NCI-H146 treated with DMSO at 0.1 percent for 48 hours (cell line): Measurements from ENCODE around the gene TULP3.

Experiments used
- DNase-seq: peaks from one replicate; lab custom pipeline; 2025; ENCODE audit not compliant: unreplicated experiment; lab: John Stamatoyannopoulos, UW

The TULP3 gene

DNA sequence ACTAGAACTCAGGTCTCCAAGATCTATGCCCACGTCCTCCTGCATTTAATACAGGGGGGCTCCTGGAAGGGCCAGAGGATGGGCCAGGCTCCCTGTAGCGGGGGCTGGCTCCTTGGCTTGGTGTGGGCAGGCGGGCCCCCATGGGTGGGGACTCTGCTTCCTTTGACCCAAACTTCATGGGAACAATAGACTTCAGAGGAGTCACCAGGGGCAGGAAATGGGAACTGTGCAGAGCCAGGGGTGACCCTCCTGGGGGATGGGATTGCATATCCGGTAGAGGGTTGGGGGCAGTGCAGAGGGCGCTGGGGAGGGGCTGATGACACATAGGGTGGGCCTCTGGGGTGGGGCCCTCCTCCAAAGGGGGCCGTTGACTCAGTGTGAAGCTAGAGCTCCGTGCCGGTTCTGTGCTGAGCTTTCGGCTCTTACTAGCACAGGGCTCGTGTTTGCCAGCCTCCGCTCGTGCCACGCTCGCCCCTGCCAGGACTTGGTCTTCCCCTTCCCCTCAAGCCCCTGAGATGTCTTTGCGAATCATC is 73.1 kb downstream of the TULP3 start:
- no peak for DNase-seq

- DNase-seq: no peak
Measured at GRCh38 chr12:2967651-2968050, 77.0 kb downstream of the TULP3 start.

DNA sequence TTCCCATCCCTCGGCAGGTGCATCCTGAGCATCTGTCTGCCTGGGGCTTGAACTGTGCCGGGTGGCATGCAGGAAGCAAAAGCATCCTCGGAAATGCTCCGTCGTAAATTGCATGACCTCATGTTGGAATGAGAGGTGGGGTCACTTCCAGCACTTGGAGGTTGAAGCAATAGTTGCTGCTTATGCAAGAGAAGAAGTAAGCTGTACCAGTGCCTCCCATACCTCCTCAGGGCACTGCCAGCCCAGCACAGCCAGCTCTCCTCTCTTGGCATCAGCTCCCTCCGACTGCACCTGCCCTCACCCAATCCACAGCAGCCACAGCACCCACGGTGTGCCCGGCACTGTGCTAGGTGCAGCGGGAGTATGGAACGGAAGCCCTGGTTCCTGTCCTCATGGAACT is 80.1 kb downstream of the TULP3 start:
- DNase-seq: no peak

DNA sequence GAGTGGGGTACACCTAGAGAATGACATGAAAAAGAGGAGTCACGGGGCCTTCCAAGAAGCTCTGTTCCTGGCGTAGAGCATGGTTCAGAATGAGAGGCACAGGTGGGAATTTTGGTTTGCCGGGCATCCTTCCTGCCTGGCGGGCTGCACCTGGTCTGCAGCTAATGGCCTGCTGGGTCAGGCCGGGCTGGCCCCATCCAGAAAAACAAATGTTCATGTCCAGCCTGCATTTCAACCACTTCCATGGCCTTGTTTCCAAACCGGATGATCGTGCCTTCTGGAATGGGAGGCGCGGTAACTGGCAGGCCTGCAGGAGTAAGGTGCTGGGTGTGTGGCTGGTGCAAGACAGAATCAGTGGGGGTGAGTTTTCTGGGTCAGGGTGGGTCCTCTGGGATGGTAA is 82.9 kb downstream of the TULP3 start:
- DNase-seq: no peak

- DNase-seq: no peak
Measured at GRCh38 chr12:2974560-2974971, 83.9 kb downstream of the TULP3 start.

DNA sequence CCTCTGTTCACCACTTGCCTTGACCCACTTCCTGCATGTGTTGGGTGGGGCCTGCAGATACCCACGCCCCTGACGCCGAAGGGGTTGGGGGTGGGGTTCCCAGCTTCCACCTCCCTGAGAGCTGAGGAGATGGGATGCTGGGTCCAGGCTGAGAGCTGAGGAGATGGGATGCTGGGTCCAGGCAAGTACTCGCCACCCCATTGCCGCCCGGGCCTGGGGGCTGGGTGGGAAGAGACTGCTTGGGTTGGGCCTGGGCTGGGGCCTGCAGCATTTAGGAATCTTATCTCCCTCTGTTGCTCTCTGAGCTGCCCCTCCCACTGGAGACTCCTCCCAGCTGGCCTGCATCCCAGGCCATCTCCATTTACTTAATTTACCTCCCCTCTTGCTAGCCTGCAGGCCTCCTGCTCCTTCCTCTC is 85.9 kb downstream of the TULP3 start:
- DNase-seq: no peak

DNA sequence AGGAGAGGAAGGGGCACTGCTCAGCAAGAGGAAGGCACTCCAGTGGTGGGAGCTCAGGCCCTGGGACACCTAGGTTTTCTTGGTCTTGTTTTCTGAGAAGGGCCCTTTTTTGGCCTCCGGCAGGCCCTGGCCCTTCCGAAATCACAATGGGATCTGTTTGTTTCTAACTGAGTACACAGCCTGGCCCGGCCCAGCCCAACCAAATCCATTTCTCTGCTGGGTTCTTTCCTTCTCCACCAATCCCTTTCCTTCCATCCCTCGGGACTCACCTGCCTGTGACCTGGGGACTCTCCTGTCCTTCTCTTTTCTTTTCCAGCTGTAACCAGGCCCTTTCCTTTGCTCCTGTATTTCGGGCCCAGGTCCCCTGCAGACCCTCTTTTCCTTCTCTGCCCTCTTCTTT is 87.1 kb downstream of the TULP3 start:
- no peak for DNase-seq

GRCh38 chr12:2979806-2980205 is 89.1 kb downstream of the TULP3 start:
- DNase-seq: no peak

DNA sequence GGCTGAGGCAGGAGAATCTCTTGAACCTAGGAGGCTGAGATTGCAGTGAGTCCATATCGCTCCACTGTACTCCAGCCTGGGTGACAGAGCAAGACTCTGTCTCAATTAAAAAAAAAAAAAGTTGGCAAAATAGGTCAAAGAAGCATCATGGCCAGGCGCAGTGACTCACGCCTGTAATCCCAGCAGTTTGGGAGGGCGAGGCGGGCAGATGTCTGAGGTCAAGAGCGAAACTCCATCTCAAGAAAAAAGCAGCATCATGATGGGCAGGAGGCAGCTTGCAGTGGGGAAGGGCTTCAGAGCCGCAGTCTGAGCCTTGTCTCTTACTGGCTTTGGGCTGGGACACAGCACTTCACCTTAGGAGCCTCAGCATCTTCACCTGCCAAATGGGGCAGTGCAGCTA is 89.9 kb downstream of the TULP3 start:
- no peak for DNase-seq

DNA sequence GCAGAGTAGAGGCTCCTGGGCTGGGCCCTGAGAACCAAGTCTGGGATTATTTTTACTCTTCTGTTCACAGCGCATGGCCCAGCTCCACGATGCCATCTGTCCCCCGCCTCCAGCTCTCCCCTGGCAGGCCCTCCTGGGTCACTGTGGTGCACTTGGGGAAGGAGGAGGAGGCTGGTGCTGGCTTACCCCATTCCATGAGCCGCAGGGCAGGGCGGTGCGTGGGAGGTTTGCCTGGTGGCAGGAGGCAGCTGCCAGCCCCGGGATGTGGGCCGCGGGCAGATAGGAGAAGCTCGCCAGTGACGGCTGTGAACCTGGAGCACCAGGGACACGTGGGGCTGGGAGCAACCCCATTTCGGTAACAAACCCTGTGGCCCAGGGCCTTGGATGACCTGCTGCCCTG is 91.7 kb downstream of the TULP3 start:
- DNase-seq: no peak

- DNase-seq: no peak
Measured at GRCh38 chr12:2984249-2984648, 93.6 kb downstream of the TULP3 start.

- no peak for DNase-seq
Measured at GRCh38 chr12:2984698-2985097, 94.0 kb downstream of the TULP3 start.

DNA sequence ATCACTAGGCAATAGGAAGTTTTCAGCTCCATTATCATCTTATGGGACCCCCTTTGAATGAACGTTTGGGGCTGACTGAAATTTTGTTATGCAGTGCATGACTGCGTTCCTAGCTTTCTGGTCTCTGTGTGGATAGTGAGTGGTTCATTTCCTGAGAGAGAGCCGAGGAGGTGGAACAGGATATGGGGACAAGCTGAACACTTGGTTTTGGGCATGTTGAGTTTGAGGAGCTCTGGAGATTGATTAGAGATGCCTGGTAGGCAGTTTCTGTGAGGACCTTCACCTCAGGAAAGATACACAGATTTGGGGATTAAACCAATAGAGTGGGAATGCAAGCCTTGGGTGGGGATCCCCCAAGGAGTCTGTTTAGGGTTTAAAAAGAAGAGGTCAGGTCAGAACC is 96.2 kb downstream of the TULP3 start:
- no peak for DNase-seq

DNA sequence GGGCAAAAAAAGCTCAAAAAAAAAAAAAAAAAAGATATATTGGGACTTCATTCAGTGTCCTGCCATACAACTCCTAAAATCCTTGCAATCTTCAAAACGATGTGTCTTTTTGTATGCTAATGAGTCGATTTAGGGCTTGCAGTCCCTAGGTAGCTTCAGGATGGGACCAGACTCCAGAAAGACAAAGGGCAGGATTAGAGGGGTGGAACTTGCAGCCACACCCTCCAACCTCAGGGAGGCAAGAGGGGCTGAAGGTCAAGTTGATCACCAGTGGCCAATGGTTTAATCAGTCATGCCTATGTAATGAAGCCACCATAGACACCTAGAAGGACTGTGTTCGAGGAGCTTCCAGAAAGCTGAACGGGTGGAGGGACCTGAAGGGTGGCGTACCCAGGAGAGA is 97.8 kb downstream of the TULP3 start:
- DNase-seq: no peak
